Left ventricle myocardium superior (tissue), 1 donor: Measurements from ENCODE around the gene PAQR7. TPM values are rescaled to one million over a fixed set of nuclear protein-coding genes. Genes with fewer than 3 reads are reported as not detected.

Experiments used
- ATAC-seq: fragments of 200-7000 bp; cut with Tn5 transposase; one replicate; pipeline ENCODE4 v1.9.1; 2020; ENCODE audit warnings: mild to moderate bottlenecking, moderate library complexity
- DNase-seq: peaks from one replicate; pipeline ENCODE4 v3.0.0-alpha.2; 2020
- intact Hi-C: fragments of 100-400 bp; cut with micrococcal nuclease; formaldehyde crosslinking; loops from one replicate; pipeline ENCODE4 v1.11.0; 2022
- long read RNA-seq: library from polyadenylated mRNA; unstranded; transcript quantifications from one replicate; pipeline ENCODE4 v2.0.0, GENCODE V29; 2021
- total RNA-seq: library from RNA; stranded (reverse); fragmentation: NEBNext Ultra II Directional; extraction: Animal tissue kit (Norgen Biotek cat#: 25700); gene quantifications from one replicate; pipeline ENCODE4 v1.2.1, GENCODE V29; 2021
- donor health status: DM: no; HTN: yes; CAD: no; lungs with severe emphysema.

Gene PAQR7
- total RNA-seq, result 2.0 TPM
- long read RNA-seq, partial matches to known transcripts, result 0 of 3 reads
- long read RNA-seq, other reads (novel, unspliced or antisense), result 3 of 3 reads

- ATAC-seq (peak; percentile 92), DNase-seq (peak; percentile 87)
- intact Hi-C loops, result no loop called here
Observed at GRCh38 chr1:25875154-25875855, at the start of gene PAQR7. TSS of gene PAQR7 (minus strand) at chr1:25875708. CDS start at chr1:25863839, 11,869 bp downstream.

- intact Hi-C loops, result no loop called here
- ATAC-seq (no peak), DNase-seq (no peak)
Observed at GRCh38 chr1:25924454-25924853, 48.9 kb upstream of the PAQR7 start.

GRCh38 chr1:25922971-25923552, 47.6 kb upstream of the PAQR7 start:
- intact Hi-C loops, result no loop called here
- ATAC-seq (peak; percentile 73), DNase-seq (peak; percentile 57)

GRCh38 chr1:25922056-25922970, 46.8 kb upstream of the PAQR7 start:
- intact Hi-C loops, result no loop called here
- ATAC-seq (peak; percentile 72), DNase-seq (no peak)

GRCh38 chr1:25918615-25919014, 43.1 kb upstream of the PAQR7 start:
- ATAC-seq (no peak), DNase-seq (no peak)
- intact Hi-C loops, result no loop called here

GRCh38 chr1:25917996-25918395, 42.5 kb upstream of the PAQR7 start:
- ATAC-seq, result no peak
- intact Hi-C loops, result no loop called here

GRCh38 chr1:25916460-25916859, 41.0 kb upstream of the PAQR7 start:
- DNase-seq, result no peak
- ATAC-seq, result no peak
- intact Hi-C loops, result no loop called here

More at GRCh38 chr1:25917996-25918395, 42.5 kb upstream of the PAQR7 start:
- DNase-seq, result no peak

- DNase-seq (no peak), ATAC-seq (peak; percentile 70)
- intact Hi-C loops, result no loop called here
Observed at GRCh38 chr1:25914074-25914995, 38.8 kb upstream of the PAQR7 start.

- ATAC-seq (no peak), DNase-seq (no peak)
- intact Hi-C loops, result no loop called here
Observed at GRCh38 chr1:25913206-25913605, 37.7 kb upstream of the PAQR7 start.

- no peak for DNase-seq
- peak; percentile 38 for ATAC-seq
- intact Hi-C loops, result no loop called here
Observed at GRCh38 chr1:25912076-25912831, 36.7 kb upstream of the PAQR7 start.

GRCh38 chr1:25911162-25911561, 35.7 kb upstream of the PAQR7 start:
- DNase-seq (no peak), ATAC-seq (no peak)
- intact Hi-C loops, result no loop called here

GRCh38 chr1:25909040-25909439, 33.5 kb upstream of the PAQR7 start:
- intact Hi-C loops, result no loop called here
- ATAC-seq (no peak), DNase-seq (no peak)

- intact Hi-C loops, result no loop called here
- ATAC-seq (no peak), DNase-seq (no peak)
Observed at GRCh38 chr1:25908161-25908560, 32.7 kb upstream of the PAQR7 start.

- no peak for DNase-seq
- ATAC-seq, result no peak
- intact Hi-C loops, result no loop called here
Observed at GRCh38 chr1:25907601-25908000, 32.1 kb upstream of the PAQR7 start.

GRCh38 chr1:25906644-25907300, 31.3 kb upstream of the PAQR7 start:
- peak; percentile 40 for DNase-seq
- ATAC-seq, result no peak
- intact Hi-C loops, result no loop called here

GRCh38 chr1:25905680-25906643, 30.5 kb upstream of the PAQR7 start, which contains the start of gene STMN1:
TSS of gene STMN1 (minus strand) at chr1:25906419. CDS start at chr1:25904676, 1,743 bp downstream.
- ATAC-seq (peak; percentile 96), DNase-seq (peak; percentile 95)
- intact Hi-C loops, result no loop called here
